Measurements from ENCODE around the gene MTIF3.
"Not testable (repeated sequence)": the region's sequence is repeated elsewhere in the genome, so short reads cannot be mapped to it uniquely, and the experiment has no call there.

The MTIF3 gene

DNA sequence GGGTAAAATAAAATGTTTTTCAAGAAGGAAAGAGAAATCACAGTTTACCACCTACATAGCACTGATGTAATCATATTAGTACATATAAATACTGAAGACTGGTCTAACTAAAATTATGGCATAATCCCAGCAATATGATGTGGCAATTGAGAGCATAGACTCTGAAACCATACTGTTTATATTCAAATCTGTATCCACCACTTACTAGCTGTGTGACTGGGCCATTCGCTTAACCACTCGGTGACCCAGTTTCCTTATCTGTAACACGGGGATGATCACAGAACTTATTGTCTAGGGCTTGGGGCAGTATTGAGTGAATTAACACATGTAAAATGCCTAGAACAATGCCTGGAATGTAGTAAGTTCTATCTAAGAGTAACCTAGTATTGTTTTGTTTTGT lies 39.0 kb downstream of the MTIF3 start:
- no peak for DNase-seq (ENCODE audit: low read depth)

DNA sequence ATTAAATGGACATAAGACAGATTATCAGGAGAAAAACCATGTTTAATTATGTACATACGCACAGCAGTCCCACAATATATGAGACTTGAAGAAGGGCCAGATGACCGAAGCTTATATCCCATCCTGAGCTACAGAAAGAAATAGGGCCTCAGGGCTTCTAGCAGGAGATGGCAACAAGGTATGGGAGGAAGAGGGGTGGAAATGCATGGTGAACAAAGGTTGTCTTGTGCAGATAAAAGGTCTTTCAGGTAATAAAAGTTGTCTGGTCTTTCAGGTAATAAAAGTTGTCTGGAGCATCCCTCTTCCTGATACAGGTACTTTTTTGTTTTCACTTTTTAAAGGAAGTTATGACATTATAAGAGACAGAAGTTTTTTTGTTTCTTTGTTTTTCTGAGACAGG lies 41.4 kb downstream of the MTIF3 start:
- no peak for DNase-seq (ENCODE audit: low read depth)

- DNase-seq (ENCODE audit: low read depth) = no peak
Measured at GRCh38 chr13:27408074-27408473, 42.3 kb downstream of the MTIF3 start.

GRCh38 chr13:27406178-27406939 lies 44.0 kb downstream of the MTIF3 start:
- DNase-seq (ENCODE audit: low read depth) = no peak

DNA sequence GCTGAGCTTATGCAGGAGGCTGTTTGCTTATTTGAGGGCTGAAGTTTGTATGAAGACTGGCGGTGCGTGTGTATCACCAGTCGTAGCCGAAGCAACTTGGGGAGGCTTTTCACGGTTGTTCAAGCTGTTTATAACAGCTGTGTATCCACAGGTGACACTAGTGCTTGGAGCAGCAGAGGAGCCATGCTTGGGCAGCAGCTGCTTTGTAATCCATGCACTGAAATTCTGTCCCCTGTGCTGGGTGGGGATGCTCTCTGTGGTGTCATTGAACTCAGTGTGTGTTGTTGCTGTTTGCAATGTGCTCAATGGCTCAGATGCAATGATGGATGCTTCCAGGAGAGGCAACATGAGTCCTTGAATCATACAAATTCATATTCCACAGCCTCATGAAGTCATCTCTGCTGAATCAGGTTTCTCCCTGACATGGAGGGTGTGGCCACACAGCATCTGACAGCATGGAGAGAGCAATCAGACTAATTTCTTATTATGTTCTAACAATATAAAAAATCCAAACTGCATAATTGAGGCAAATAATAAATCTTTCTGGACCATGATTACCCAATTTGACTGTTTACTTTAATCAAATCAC lies 44.7 kb downstream of the MTIF3 start:
- no peak for DNase-seq (ENCODE audit: low read depth)

GRCh38 chr13:27404680-27405079 lies 45.7 kb downstream of the MTIF3 start:
- no peak for DNase-seq (ENCODE audit: low read depth)

DNA sequence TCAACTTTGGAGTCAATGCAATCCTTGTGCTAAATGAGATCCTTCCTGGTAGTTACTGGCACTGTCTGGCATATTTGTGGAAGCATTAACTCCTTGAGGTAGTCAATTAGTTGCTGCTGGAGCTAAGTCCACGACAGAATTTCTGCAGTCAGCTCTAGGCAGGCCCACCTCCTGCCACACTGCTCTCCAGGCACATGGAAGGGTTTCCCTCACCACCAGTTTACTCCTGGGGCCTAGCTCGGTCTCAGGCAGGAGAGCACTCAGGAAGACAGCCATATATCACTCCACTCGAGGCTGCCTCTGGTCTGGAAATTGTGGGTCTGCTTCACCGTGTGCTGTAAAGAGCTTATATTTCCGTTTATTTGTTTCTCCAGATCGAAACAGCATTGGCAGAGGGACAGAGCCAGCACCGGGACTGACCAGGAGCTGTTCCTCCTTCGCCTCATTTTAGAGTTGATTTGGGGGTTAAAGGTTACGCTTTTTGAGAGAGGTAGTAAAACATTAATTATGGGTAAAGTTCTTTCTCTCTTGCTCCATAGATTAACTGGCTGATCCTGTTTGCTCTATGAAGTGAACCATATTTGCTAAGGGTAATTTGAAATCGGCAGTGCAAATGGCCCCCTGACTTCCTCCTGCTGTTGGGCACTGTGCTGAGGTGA lies 46.5 kb downstream of the MTIF3 start:
- no peak for DNase-seq (ENCODE audit: low read depth)

GRCh38 chr13:27403203-27403678 lies 47.1 kb downstream of the MTIF3 start:
- DNase-seq (ENCODE audit: low read depth) = peak; percentile 55

GRCh38 chr13:27401210-27401609 lies 49.2 kb downstream of the MTIF3 start:
- DNase-seq (ENCODE audit: low read depth) = no peak

DNA sequence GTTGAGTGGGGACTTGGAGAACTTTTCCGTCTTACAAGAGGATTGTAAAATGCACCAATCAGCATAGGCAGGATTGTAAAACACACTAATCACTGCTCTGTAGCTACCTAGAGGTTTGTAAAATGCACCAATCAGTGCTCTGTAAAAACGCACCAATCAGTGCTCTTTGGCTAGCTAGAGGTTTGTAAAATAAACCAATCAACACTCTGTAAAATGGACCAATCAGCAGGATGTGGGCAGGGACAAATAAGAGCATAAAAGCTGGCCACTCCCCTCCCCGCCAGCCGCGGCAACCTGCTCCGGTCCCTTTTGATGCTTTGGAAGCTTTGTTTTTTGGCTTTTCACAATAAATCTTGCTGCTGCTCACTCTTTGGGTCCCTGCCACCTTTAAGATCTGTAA lies 50.0 kb downstream of the MTIF3 start:
- DNase-seq (ENCODE audit: low read depth) = not testable (repeated sequence)

DNA sequence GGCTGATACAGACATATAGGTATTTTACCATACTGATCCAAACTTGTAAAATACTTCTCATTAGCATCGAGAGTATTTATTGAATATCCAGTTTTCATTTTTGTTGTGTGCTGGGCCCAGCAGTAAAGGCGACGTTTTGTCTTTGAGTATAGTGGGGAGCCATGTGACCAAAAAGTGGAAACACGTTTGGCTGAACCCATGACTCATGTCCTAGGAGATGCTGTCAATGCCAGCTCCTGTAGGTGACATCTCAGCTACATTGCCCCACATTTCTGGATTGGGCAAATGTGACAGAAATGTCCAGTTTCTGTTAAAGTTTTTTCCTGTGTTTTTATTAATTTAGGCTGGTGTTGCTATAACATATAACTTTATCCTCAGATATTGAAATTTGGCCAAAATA lies 52.0 kb downstream of the MTIF3 start:
- no peak for DNase-seq (ENCODE audit: low read depth)

GRCh38 chr13:27396252-27396846 lies 54.0 kb downstream of the MTIF3 start:
- DNase-seq (ENCODE audit: low read depth) = no peak

DNA sequence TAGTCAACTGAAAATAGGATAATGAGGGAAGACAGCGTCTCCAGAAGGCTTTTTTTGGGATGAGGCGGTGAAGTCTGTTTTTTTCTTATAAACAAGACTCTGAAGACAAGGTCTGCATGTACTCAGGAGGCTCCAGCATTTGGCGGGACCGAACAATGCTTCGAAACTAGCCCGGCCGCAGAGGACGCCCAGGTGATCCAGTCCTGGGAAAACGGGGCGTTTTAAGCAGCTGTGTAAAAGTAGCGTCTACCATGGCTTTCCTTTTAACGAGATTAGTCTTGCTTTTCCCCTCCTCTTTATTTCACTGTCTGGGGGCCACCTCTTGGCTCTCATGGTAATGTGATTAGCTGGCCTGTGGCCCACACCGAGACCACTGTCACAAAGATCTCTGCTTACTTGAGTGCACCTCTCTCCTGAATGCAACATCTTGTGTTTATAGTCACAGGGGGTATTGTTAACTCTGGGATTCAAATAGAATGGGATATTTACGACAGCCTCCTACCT lies 55.3 kb downstream of the MTIF3 start:
- DNase-seq (ENCODE audit: low read depth) = no peak

DNA sequence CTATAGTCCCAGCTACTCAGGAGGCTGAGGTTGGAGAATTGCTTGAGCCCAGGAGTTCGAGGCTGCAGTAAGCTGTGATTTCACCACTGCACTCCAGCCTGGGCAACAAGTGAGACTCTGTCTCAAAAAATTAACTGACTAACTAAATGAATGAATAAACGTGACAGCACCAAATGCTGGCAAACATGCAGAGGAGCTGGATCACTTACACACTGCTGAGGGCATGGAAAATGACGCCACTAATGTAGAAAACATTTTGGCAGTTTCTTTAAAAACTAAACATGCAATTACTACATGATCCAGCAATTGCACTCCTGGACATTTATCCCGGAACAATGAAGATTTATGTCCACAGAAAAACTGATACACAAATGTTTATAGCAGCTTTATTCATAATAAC lies 57.3 kb downstream of the MTIF3 start:
- peak; percentile 4 for DNase-seq (ENCODE audit: low read depth)

- no peak for DNase-seq (ENCODE audit: low read depth)
Measured at GRCh38 chr13:27391471-27391870, 58.9 kb downstream of the MTIF3 start.

- DNase-seq (ENCODE audit: low read depth) = no peak
Measured at GRCh38 chr13:27389891-27390290, 60.5 kb downstream of the MTIF3 start.

- DNase-seq (ENCODE audit: low read depth) = no peak
Measured at GRCh38 chr13:27388241-27388640, 62.1 kb downstream of the MTIF3 start.
